Measurements from ENCODE around the gene CAVIN1. TPM values are rescaled to one million over a fixed set of nuclear protein-coding genes. Genes with fewer than 3 reads are reported as not detected.
"Not testable (repeated sequence)": the region's sequence is repeated elsewhere in the genome, so short reads cannot be mapped to it uniquely, and the experiment has no call there.

CAVIN1 gene
- total RNA-seq, 1 donor from 2014 or later: 5.5 TPM

DNA sequence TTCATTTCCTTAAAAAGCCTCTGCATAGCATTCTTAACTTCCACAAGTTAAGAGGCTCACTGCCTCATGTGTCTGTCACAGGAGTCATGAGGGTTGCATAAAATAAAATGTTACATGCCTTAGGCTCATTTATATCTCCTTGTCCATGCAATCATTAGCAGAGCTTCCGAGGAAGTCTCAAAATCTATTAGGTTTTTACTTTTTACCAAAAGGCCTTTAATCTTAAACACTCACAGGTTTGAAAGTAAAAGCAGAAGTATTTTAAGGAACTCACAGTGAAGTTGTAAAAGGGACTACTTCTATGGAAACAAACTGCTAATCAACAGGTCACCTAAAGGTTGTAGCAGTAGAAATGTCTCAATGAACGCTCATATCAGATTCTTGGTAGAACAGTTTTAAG, 30.4 kb upstream of the CAVIN1 start:
- Mint-ChIP-seq H3K27ac (no peak overlapping the region), H3K9me3 (peaks cover 2% of the 10 kb centered on the region), H3K4me1 (peaks cover 7% of the 10 kb centered on the region), H3K36me3 (no peaks in the 10 kb centered on the region), H3K4me3 (no peak overlapping the region), H3K27me3 (ENCODE audit: insufficient read depth, low read depth) (peaks cover 2% of the 10 kb centered on the region)
- Histone ChIP-seq H2AFZ (replicated peaks) (no peak overlapping the region), H3K36me3 (no peaks in the 10 kb centered on the region), H3K9me3 (ENCODE audit: low read depth) (no peaks in the 10 kb centered on the region), H3K27me3 (no peaks in the 10 kb centered on the region), H3F3A (ENCODE audit: low read depth) (peaks cover 15% of the 10 kb centered on the region), H3K4me3 (no peak overlapping the region), H3K79me2 (ENCODE audit: low read depth) (no peaks in the 10 kb centered on the region), H4K20me1 (ENCODE audit: low read depth) (no peaks in the 10 kb centered on the region), H3K9ac (no peak overlapping the region), H3K27ac (no peak overlapping the region), H3K4me2 (no peak overlapping the region), H3K4me1 (no peaks in the 10 kb centered on the region)
- TF ChIP-seq EZH2 (IDR thresholded peaks at IDR 0.05) (no peak), EZH2phosphoT487 (IDR thresholded peaks at IDR 0.05) (no peak), CTCF (IDR thresholded peaks at IDR 0.05) (no peak)
- DNase-seq (ENCODE audit: low spot score): no peak

GRCh38 chr17:42451270-42451669, 28.2 kb upstream of the CAVIN1 start:
- DNase-seq (ENCODE audit: low spot score); H3K4me1 ChIP-seq; H3F3A ChIP-seq (ENCODE audit: low read depth); H3K27ac ChIP-seq; H3K9ac ChIP-seq; H3K27me3 Mint-ChIP-seq (ENCODE audit: insufficient read depth, low read depth); H3K4me3 Mint-ChIP-seq; H3K4me2 ChIP-seq; H3K9me3 ChIP-seq (ENCODE audit: low read depth); H3K79me2 ChIP-seq (ENCODE audit: low read depth); H3K36me3 ChIP-seq; H2AFZ ChIP-seq (replicated peaks); H3K27ac Mint-ChIP-seq; H3K27me3 ChIP-seq; H3K9me3 Mint-ChIP-seq; H3K4me1 Mint-ChIP-seq; H3K4me3 ChIP-seq; H3K36me3 Mint-ChIP-seq; H4K20me1 ChIP-seq (ENCODE audit: low read depth): not testable (repeated sequence)

DNA sequence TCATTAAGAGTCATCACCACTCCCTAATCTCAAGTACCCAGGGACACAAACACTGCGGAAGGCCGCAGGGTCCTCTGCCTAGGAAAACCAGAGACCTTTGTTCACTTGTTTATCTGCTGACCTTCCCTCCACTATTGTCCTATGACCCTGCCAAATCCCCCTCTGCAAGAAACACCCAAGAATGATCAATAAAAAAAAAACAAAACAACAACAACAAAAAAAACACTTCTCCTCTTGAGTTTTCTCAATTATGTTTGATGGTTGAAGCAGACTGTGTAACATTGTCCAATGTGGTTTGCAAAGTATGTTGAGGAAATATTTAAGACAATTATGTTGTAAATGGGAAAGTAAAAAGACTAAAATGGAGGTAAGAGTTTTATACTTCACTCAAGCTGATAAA, 26.8 kb upstream of the CAVIN1 start:
- not testable (repeated sequence) for H3K4me3 ChIP-seq; H3K27ac ChIP-seq; H3K27me3 ChIP-seq; H3K9me3 ChIP-seq (ENCODE audit: low read depth); H3K27me3 Mint-ChIP-seq (ENCODE audit: insufficient read depth, low read depth); H3K4me1 Mint-ChIP-seq; H3K9ac ChIP-seq; H3F3A ChIP-seq (ENCODE audit: low read depth); H2AFZ ChIP-seq (replicated peaks); H3K36me3 Mint-ChIP-seq; H3K36me3 ChIP-seq; H4K20me1 ChIP-seq (ENCODE audit: low read depth); H3K4me3 Mint-ChIP-seq; H3K4me1 ChIP-seq; H3K9me3 Mint-ChIP-seq; H3K79me2 ChIP-seq (ENCODE audit: low read depth); DNase-seq (ENCODE audit: low spot score); H3K4me2 ChIP-seq
- peak overlapping the region; percentile 5 for H3K27ac Mint-ChIP-seq

- H3K4me1 Mint-ChIP-seq; H3K9me3 ChIP-seq (ENCODE audit: low read depth); H3K27me3 Mint-ChIP-seq (ENCODE audit: insufficient read depth, low read depth); H3K4me1 ChIP-seq; H3K79me2 ChIP-seq (ENCODE audit: low read depth); H4K20me1 ChIP-seq (ENCODE audit: low read depth); H3K9me3 Mint-ChIP-seq; H3K27ac Mint-ChIP-seq; H2AFZ ChIP-seq (replicated peaks); H3K27ac ChIP-seq; H3K9ac ChIP-seq; H3K4me2 ChIP-seq; H3K4me3 ChIP-seq; H3K27me3 ChIP-seq; DNase-seq (ENCODE audit: low spot score); H3F3A ChIP-seq (ENCODE audit: low read depth); H3K36me3 Mint-ChIP-seq; H3K4me3 Mint-ChIP-seq; H3K36me3 ChIP-seq: not testable (repeated sequence)
Measured at GRCh38 chr17:42449176-42449575, 26.1 kb upstream of the CAVIN1 start.

- no peak overlapping the region for H3K27ac ChIP-seq
- H3K9me3 Mint-ChIP-seq: no peaks in the 10 kb centered on the region
- H3K27ac Mint-ChIP-seq: no peak overlapping the region
- H3K36me3 ChIP-seq: no peaks in the 10 kb centered on the region
- no peak overlapping the region for H3K4me3 ChIP-seq
- H3K4me2 ChIP-seq: no peak overlapping the region
- no peaks in the 10 kb centered on the region for H3K27me3 ChIP-seq
- DNase-seq (ENCODE audit: low spot score): peak; percentile 29
- peaks cover 6% of the 10 kb centered on the region for H3K4me1 Mint-ChIP-seq
- H3K27me3 Mint-ChIP-seq (ENCODE audit: insufficient read depth, low read depth): no peaks in the 10 kb centered on the region
- no peaks in the 10 kb centered on the region for H3K9me3 ChIP-seq (ENCODE audit: low read depth)
- H3K36me3 Mint-ChIP-seq: no peaks in the 10 kb centered on the region
- peaks cover 3% of the 10 kb centered on the region for H3F3A ChIP-seq (ENCODE audit: low read depth)
- H3K79me2 ChIP-seq (ENCODE audit: low read depth): no peaks in the 10 kb centered on the region
- TF ChIP-seq EZH2 (IDR thresholded peaks at IDR 0.05) (no peak), EZH2phosphoT487 (IDR thresholded peaks at IDR 0.05) (no peak), CTCF (IDR thresholded peaks at IDR 0.05) (no peak)
- no peak overlapping the region for H3K9ac ChIP-seq
- H4K20me1 ChIP-seq (ENCODE audit: low read depth): no peaks in the 10 kb centered on the region
- no peaks in the 10 kb centered on the region for H3K4me1 ChIP-seq
- H3K4me3 Mint-ChIP-seq: no peak overlapping the region
- H2AFZ ChIP-seq (replicated peaks): no peak overlapping the region
Measured at GRCh38 chr17:42442196-42442565, 19.1 kb upstream of the CAVIN1 start.

Measured in neural progenitor cell (in vitro differentiated cells).